Measurements from ENCODE around the gene PATE1. TPM values are rescaled to one million over a fixed set of nuclear protein-coding genes. Genes with fewer than 3 reads are reported as not detected.

Gene PATE1
- total RNA-seq, 1 donor from 2014 or later = not detected

GRCh38 chr11:125784678-125785077 is 38.6 kb downstream of the PATE1 start:
- intact Hi-C loops (cut with DNase I) = no loop called here
- DNase-seq (ENCODE audit: low spot score) = no peak
- ATAC-seq = no peak

GRCh38 chr11:125787827-125788226 is 41.7 kb downstream of the PATE1 start, which contains the start of gene PATE3:
Gene PATE3, plus strand, starts transcription at chr11:125788127. Its CDS starts 25 bp downstream, at chr11:125788152.
- intact Hi-C loops (cut with DNase I) = no loop called here
- no peak for ATAC-seq
- no peak for DNase-seq (ENCODE audit: low spot score)

- intact Hi-C loops (cut with DNase I) = no loop called here
- ATAC-seq (no peak), DNase-seq (ENCODE audit: low spot score) (no peak)
Observed at GRCh38 chr11:125790825-125791224, 44.7 kb downstream of the PATE1 start.

GRCh38 chr11:125797641-125798040 is 51.6 kb downstream of the PATE1 start:
- DNase-seq (ENCODE audit: low spot score) (no peak), ATAC-seq (no peak)
- intact Hi-C loops (cut with DNase I) = no loop called here

Other genes with a start within 250 kb of the PATE1 start
- gene EI24, start 176.8 kb upstream of the PATE1 start, total RNA-seq = 47.1 TPM
- 100 TPM for gene STT3A, start 153.4 kb upstream of the PATE1 start, total RNA-seq
- 1.7 TPM for gene CHEK1, start 121.1 kb upstream of the PATE1 start, total RNA-seq
- not detected for gene ACRV1, start 65.4 kb upstream of the PATE1 start, total RNA-seq
- gene PATE2, start 32.5 kb downstream of the PATE1 start, total RNA-seq = not detected
- not detected for gene PATE3, start 41.8 kb downstream of the PATE1 start, total RNA-seq
- gene PATE4, start 87.0 kb downstream of the PATE1 start, total RNA-seq = not detected
- 4.1 TPM for gene HYLS1, start 141.4 kb downstream of the PATE1 start, total RNA-seq
- gene PUS3, start 156.9 kb downstream of the PATE1 start, total RNA-seq = 10.7 TPM
- 2.2 TPM for gene DDX25, start 158.2 kb downstream of the PATE1 start, total RNA-seq
- gene VSIG10L2, start 199.8 kb downstream of the PATE1 start, total RNA-seq = not detected